ENCODE measurements around the gene SEMA6A. TPM values are rescaled to one million over a fixed set of nuclear protein-coding genes. Genes with fewer than 3 reads are reported as not detected.

The SEMA6A gene
- total RNA-seq: not detected

DNA sequence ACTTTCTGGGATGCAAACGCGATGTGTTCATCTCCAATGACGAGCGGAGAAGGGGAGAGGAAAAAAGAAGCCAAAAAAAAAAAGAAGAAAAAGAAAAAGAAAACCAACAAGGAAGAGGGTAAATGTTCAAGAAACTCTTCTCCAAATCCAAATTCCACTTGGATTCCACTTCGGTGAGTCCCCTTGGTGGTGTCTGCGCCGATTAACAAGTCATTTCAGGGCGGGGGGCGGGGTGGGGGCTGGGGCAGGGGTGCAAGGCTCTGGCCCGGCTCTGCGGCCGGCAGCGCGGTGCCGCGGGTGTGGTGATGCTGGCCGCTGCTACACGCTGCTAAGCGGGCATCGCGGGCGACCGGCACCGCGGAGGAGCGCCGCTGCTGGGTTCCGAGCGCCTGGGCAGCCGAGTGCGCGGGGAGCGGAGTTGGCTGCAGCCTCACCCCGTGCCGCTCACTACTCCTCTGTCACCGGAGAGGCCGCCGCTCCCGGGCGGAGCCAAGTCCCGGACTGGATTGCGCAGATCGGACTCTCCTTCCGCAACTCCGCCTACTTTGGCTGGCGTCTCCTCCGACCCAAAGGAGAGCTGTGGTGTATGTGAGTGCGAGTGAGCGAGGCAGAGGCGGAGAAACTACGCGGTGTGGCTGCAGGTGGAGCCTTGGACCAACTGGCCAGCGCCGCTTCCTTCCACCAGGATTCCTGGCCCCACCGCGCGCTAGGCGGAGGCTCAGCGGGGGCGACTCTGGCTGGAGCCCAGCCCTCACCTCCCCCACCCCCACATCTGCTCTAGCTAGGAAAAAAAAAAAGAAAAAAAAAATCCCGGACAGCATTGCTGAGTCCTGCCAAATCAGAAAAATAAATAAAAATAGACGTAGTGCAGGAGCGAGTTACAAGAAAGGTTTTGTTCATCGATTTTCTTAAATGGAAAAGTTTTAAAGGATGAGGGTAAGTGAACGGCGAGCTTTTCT, at the start of gene SEMA6A:
Gene SEMA6A, minus strand, starts transcription at position 457 of the 959 bp plus-strand sequence. CDS start 69,879 bp downstream, outside the sequence.
- peak within 1 kb of the TSS; percentile 62 for H3K4me3 Mint-ChIP-seq
- peaks cover 27% of the 10 kb centered on the region for H3K4me1 Mint-ChIP-seq (ENCODE audit: low read depth)
- peak; percentile 74 for DNase-seq
- peaks cover 68% of the 10 kb centered on the region for H3K27me3 Mint-ChIP-seq
- intact Hi-C loops (cut with micrococcal nuclease): loop anchor here (5.0 kb wide), 1 partner anchor 373 kb away; no protein-coding TSS in a partner anchor
- no peaks in the 10 kb centered on the region for H3K9me3 Mint-ChIP-seq
- no peaks in the 10 kb centered on the region for H3K36me3 Mint-ChIP-seq (ENCODE audit: low read depth)
- TF ChIP-seq CTCF (IDR thresholded peaks at IDR 0.05): no peak
- H3K27ac Mint-ChIP-seq: no peak within 1 kb of the TSS
- ChIA-PET CTCF (interaction anchor here (0.6 to 2.3 kb wide), 8 partner anchors 10 to 1279 kb away, joined by 3 to 7 read pairs (median 4); no protein-coding TSS in a partner anchor), POLR2A (no interaction called here)
- peak; percentile 74 for ATAC-seq

DNA sequence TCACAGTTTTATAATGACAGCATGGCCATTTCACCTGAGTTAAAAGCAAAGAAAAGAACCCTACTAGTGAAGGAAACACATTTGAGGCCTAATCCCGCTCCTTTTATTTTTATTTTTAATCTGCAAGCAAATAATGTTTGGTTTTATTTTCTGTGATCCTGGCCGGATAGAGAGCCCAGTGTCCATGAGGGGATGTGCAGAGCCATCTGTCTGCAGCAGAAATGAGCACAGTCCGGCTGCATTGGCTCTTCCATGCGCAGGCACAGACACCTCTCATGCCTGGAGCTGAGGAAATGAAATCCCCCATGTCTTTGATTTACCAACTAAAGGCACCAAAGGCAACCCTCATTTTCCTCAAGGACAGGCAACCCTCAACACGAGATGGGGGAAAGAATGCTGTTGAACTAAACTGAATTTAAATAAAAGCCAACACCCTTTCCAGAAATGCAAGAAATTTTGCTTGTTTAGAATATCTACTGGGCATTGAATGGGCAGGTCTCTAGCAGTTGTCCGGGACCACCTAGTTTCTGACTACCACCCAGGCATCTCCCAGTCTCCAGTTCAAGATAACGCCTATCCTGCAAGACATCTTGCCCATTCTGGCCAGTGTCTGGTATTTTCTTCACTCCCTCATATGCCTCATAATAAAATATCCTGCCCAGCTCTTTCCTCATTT, 47.9 kb upstream of the SEMA6A start:
- no peak for TF ChIP-seq CTCF (IDR thresholded peaks at IDR 0.05)
- intact Hi-C loops (cut with micrococcal nuclease): no loop called here
- Mint-ChIP-seq H3K4me3 (no peak overlapping the region), H3K4me1 (ENCODE audit: low read depth) (no peaks in the 10 kb centered on the region), H3K27me3 (peaks cover 4% of the 10 kb centered on the region), H3K9me3 (no peaks in the 10 kb centered on the region), H3K27ac (no peak overlapping the region), H3K36me3 (ENCODE audit: low read depth) (no peaks in the 10 kb centered on the region)
- no peak for ATAC-seq
- POLR2A ChIA-PET: interaction anchor here (0.7 kb wide), 1 partner anchor 49 kb away, joined by 3 read pairs; no protein-coding TSS in a partner anchor
- CTCF ChIA-PET: no interaction called here
- DNase-seq: no peak

DNA sequence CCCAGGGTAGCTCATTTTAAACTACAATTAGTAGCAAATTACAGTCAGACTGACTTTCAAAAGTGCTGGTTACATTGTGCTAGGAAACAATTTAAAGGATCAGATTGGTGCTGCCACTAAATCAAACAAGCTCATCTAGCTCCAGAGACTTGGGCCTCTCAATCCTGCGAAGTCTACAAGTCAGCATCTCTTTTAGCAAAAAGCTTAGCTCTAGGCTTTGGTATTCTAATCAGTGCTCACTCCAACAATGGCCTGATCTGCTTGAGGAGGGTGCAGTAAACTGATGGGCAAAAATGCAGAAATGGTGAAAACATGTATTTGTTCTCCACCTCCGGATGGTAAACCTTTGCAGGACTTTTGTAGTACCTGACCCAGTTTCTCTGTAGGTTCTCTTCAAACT, 47.0 kb upstream of the SEMA6A start:
- Mint-ChIP-seq H3K4me1 (ENCODE audit: low read depth) (no peaks in the 10 kb centered on the region), H3K36me3 (ENCODE audit: low read depth) (no peaks in the 10 kb centered on the region), H3K27me3 (peaks cover 4% of the 10 kb centered on the region), H3K9me3 (no peaks in the 10 kb centered on the region), H3K4me3 (no peak overlapping the region), H3K27ac (no peak overlapping the region)
- no peak for DNase-seq
- ChIA-PET CTCF (no interaction called here), POLR2A (no interaction called here)
- intact Hi-C loops (cut with micrococcal nuclease): no loop called here
- ATAC-seq: no peak
- no peak for TF ChIP-seq CTCF (IDR thresholded peaks at IDR 0.05)

- intact Hi-C loops (cut with micrococcal nuclease): no loop called here
- TF ChIP-seq CTCF (IDR thresholded peaks at IDR 0.05): no peak
- Mint-ChIP-seq H3K27ac (no peak overlapping the region), H3K4me1 (ENCODE audit: low read depth) (no peaks in the 10 kb centered on the region), H3K9me3 (no peaks in the 10 kb centered on the region), H3K4me3 (no peak overlapping the region), H3K36me3 (ENCODE audit: low read depth) (no peaks in the 10 kb centered on the region), H3K27me3 (peaks cover 7% of the 10 kb centered on the region)
- POLR2A ChIA-PET: no interaction called here
- no peak for DNase-seq
- no peak for ATAC-seq
- CTCF ChIA-PET: interaction anchor here (0.9 kb wide), 1 partner anchor 42 kb away, joined by 3 read pairs; no protein-coding TSS in a partner anchor
These were observed 42.3 kb upstream of the SEMA6A start for GRCh38 chr5:116616876-116617275.

DNA sequence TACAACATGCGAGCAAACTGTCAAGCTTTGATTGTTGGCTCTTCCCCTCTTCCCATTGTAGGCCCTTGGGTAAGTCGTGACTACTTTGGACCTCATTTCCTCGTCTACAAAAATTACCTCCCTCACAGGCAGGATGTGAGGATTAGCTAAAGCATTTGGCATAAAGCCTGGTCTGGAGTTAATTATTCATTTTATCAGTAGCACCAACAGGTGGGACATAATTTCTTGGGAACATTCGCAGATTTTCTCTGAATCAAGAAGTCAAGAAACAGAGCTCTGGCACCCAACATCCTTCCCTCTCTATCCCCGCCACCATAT, 39.9 kb upstream of the SEMA6A start:
- H3K27me3 Mint-ChIP-seq: peaks cover 5% of the 10 kb centered on the region
- no peaks in the 10 kb centered on the region for H3K9me3 Mint-ChIP-seq
- no peak overlapping the region for H3K27ac Mint-ChIP-seq
- intact Hi-C loops (cut with micrococcal nuclease): no loop called here
- DNase-seq (no peak), ATAC-seq (no peak)
- no peaks in the 10 kb centered on the region for H3K4me1 Mint-ChIP-seq (ENCODE audit: low read depth)
- TF ChIP-seq CTCF (IDR thresholded peaks at IDR 0.05): no peak
- ChIA-PET POLR2A (no interaction called here), CTCF (no interaction called here)
- no peak overlapping the region for H3K4me3 Mint-ChIP-seq
- H3K36me3 Mint-ChIP-seq (ENCODE audit: low read depth): no peaks in the 10 kb centered on the region
